KMS-11 (cell line): ENCODE data around the gene SLC35A3.

Experiments used
- H2AFZ ChIP-seq: fragments of 200-600 bp; sonication (generic); 2 replicates; pipeline ENCODE4 v1.6.1; 2016; ENCODE audit warnings: antibody characterized with exemption, mixed run types, low read depth
- H3K27ac ChIP-seq: fragments of 200-600 bp; sonication (generic); 2 replicates; pipeline ENCODE4 v1.6.1; 2016; ENCODE audit warnings: mild to moderate bottlenecking, mixed run types
- H3K27me3 ChIP-seq: fragments of 200-600 bp; sonication (generic); 2 replicates; pipeline ENCODE4 v1.6.1; 2017; ENCODE audit warnings: mild to moderate bottlenecking, low read depth, mixed run types, moderate library complexity; ENCODE audit not compliant: insufficient read depth
- H3K36me3 ChIP-seq: fragments of 200-600 bp; sonication (generic); 2 replicates; pipeline ENCODE4 v1.6.1; 2017; ENCODE audit warnings: mild to moderate bottlenecking, mixed run types; ENCODE audit not compliant: insufficient read depth
- H3K4me1 ChIP-seq: fragments of 200-600 bp; sonication (generic); 2 replicates; pipeline ENCODE4 v1.6.1; 2016; ENCODE audit warnings: mild to moderate bottlenecking, low read depth, mixed run types; ENCODE audit not compliant: poor library complexity, severe bottlenecking
- H3K4me2 ChIP-seq: fragments of 200-600 bp; sonication (generic); 2 replicates; pipeline ENCODE4 v1.7.0; 2016; ENCODE audit warnings: mild to moderate bottlenecking, mixed run types
- H3K4me3 ChIP-seq: fragments of 200-600 bp; sonication (generic); IDR thresholded peaks from 2 replicates; pipeline ENCODE4 v1.6.1; 2017; ENCODE audit warnings: low read depth, low read length, mixed read lengths; ENCODE audit not compliant: insufficient read depth
- H3K79me2 ChIP-seq: fragments of 200-600 bp; sonication (generic); 2 replicates; pipeline ENCODE4 v1.6.1; 2016; ENCODE audit warnings: low read depth, mixed run types; ENCODE audit not compliant: insufficient read depth
- H3K9ac ChIP-seq: fragments of 200-600 bp; sonication (generic); 2 replicates; pipeline ENCODE4 v1.6.1; 2016; ENCODE audit warnings: mild to moderate bottlenecking, mixed run types
- H4K20me1 ChIP-seq: fragments of 200-600 bp; sonication (generic); 2 replicates; pipeline ENCODE4 v1.6.1; 2016; ENCODE audit warnings: mild to moderate bottlenecking, mixed run types; ENCODE audit not compliant: insufficient read depth
- TF ChIP-seq, protein P1 (sequence below): fragments of 200-600 bp; sonication (generic); conservative IDR thresholded peaks from 2 replicates; pipeline ENCODE4 v1.6.1; 2017; ENCODE audit warnings: low read depth, mild to moderate bottlenecking, antibody characterized with exemption, low read length, moderate library complexity, mixed read lengths

The SLC35A3 gene

GRCh38 chr1:100006688-100007087 is 36.9 kb downstream of the SLC35A3 start:
- H3K4me3 ChIP-seq, result no peak overlapping the region
- peaks cover 6% of the 10 kb centered on the region for H3K4me1 ChIP-seq
- H3K9ac ChIP-seq, result no peak overlapping the region
- H3K79me2 ChIP-seq, result no peaks in the 10 kb centered on the region
- TF ChIP-seq, protein P1, sequence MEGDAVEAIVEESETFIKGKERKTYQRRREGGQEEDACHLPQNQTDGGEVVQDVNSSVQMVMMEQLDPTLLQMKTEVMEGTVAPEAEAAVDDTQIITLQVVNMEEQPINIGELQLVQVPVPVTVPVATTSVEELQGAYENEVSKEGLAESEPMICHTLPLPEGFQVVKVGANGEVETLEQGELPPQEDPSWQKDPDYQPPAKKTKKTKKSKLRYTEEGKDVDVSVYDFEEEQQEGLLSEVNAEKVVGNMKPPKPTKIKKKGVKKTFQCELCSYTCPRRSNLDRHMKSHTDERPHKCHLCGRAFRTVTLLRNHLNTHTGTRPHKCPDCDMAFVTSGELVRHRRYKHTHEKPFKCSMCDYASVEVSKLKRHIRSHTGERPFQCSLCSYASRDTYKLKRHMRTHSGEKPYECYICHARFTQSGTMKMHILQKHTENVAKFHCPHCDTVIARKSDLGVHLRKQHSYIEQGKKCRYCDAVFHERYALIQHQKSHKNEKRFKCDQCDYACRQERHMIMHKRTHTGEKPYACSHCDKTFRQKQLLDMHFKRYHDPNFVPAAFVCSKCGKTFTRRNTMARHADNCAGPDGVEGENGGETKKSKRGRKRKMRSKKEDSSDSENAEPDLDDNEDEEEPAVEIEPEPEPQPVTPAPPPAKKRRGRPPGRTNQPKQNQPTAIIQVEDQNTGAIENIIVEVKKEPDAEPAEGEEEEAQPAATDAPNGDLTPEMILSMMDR, result no peak
- H3K27ac ChIP-seq, result no peak overlapping the region
- H4K20me1 ChIP-seq, result no peaks in the 10 kb centered on the region
- no peak overlapping the region for H2AFZ ChIP-seq
- no peaks in the 10 kb centered on the region for H3K36me3 ChIP-seq
- no peak overlapping the region for H3K4me2 ChIP-seq
- no peaks in the 10 kb centered on the region for H3K27me3 ChIP-seq

DNA sequence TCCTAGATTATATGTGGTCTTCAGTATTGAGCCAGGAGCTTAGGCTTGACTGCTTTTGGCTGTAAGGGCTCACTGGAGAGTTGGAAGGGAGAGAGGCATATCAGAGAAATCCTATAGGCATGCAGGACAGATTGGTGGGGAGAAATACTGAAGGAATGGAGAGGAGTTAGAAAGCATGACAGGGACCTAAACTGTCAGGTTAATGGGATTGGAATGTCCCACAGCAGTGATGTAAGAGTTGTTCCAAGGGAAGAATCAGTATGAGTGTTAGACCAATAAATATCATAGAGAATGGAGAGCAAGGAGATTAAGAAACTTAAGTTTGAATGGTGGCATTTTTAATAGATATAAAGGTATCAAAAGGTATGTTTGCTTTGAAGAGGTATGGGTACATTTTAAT is 39.7 kb downstream of the SLC35A3 start:
- Histone ChIP-seq H4K20me1 (no peaks in the 10 kb centered on the region), H3K9ac (no peak overlapping the region), H3K79me2 (no peaks in the 10 kb centered on the region), H3K36me3 (no peaks in the 10 kb centered on the region), H3K4me3 (no peak overlapping the region), H2AFZ (no peak overlapping the region), H3K27ac (no peak overlapping the region), H3K4me1 (peaks cover 6% of the 10 kb centered on the region), H3K27me3 (no peaks in the 10 kb centered on the region), H3K4me2 (no peak overlapping the region)
- TF ChIP-seq, protein P1, result no peak

GRCh38 chr1:100010804-100011203 is 41.0 kb downstream of the SLC35A3 start:
- H3K4me1 ChIP-seq, result peaks cover 6% of the 10 kb centered on the region
- H3K4me2 ChIP-seq, result no peak overlapping the region
- TF ChIP-seq, protein P1, result no peak
- no peak overlapping the region for H3K4me3 ChIP-seq
- H4K20me1 ChIP-seq, result no peaks in the 10 kb centered on the region
- no peaks in the 10 kb centered on the region for H3K36me3 ChIP-seq
- no peak overlapping the region for H2AFZ ChIP-seq
- no peak overlapping the region for H3K9ac ChIP-seq
- no peaks in the 10 kb centered on the region for H3K79me2 ChIP-seq
- no peaks in the 10 kb centered on the region for H3K27me3 ChIP-seq
- H3K27ac ChIP-seq, result no peak overlapping the region

- Histone ChIP-seq H3K36me3 (no peaks in the 10 kb centered on the region), H3K4me1 (no peaks in the 10 kb centered on the region), H3K27ac (no peak overlapping the region), H2AFZ (no peak overlapping the region), H3K4me3 (no peak overlapping the region), H3K4me2 (no peak overlapping the region), H4K20me1 (no peaks in the 10 kb centered on the region), H3K79me2 (no peaks in the 10 kb centered on the region), H3K27me3 (no peaks in the 10 kb centered on the region), H3K9ac (no peak overlapping the region)
- TF ChIP-seq, protein P1, result no peak
Observed at GRCh38 chr1:100019220-100019619, 49.4 kb downstream of the SLC35A3 start.

DNA sequence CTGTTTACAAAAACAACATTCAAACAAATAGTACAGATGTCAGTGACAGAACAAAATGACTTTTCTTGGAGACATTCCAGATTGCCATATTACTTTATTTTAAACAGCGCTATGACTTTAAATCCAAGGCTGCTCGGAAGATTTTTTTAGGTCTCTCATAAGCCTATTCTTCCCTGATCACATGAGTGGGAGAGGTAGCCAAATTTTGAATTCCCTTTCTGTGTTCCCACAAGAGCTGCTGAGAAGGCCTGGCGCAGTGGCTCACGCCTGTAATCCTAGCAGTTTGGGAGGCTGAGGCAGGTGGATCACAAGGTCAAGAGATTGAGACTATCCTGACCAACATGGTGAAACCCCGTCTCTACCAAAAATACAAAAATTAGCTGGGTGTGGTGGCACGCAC is 53.7 kb downstream of the SLC35A3 start:
- Histone ChIP-seq H3K4me2 (no peak overlapping the region), H3K4me1 (no peaks in the 10 kb centered on the region), H3K9ac (no peak overlapping the region), H3K36me3 (no peaks in the 10 kb centered on the region), H3K27ac (no peak overlapping the region), H2AFZ (no peak overlapping the region), H4K20me1 (no peaks in the 10 kb centered on the region), H3K4me3 (no peak overlapping the region), H3K79me2 (no peaks in the 10 kb centered on the region), H3K27me3 (no peaks in the 10 kb centered on the region)
- TF ChIP-seq, protein P1, result no peak
